GM21515 (cell line): ENCODE measurements around the gene SLAMF7.

Experiments used
- ATAC-seq: cut with Tn5 transposase; IDR thresholded peaks from one replicate; pipeline ENCODE4 v1.9.1; 2021; ENCODE audit not compliant: unreplicated experiment

SLAMF7 gene

GRCh38 chr1:160799641-160800040, 60.6 kb downstream of the SLAMF7 start:
- ATAC-seq = no peak

GRCh38 chr1:160800142-160800541, 61.1 kb downstream of the SLAMF7 start:
- ATAC-seq = no peak

GRCh38 chr1:160800645-160801408, 61.8 kb downstream of the SLAMF7 start:
- ATAC-seq = no peak

GRCh38 chr1:160801836-160802580, 63.0 kb downstream of the SLAMF7 start:
- no peak for ATAC-seq
